ENCODE results near the gene ATG7. TPM values are rescaled to one million over a fixed set of nuclear protein-coding genes. Genes with fewer than 3 reads are reported as not detected.
"Not testable (repeated sequence)": the region's sequence is repeated elsewhere in the genome, so short reads cannot be mapped to it uniquely, and the experiment has no call there.

Gene ATG7
- total and polyA plus RNA-seq, 2 experiments from 2014 or later: 18.4 to 38.6 TPM

DNA sequence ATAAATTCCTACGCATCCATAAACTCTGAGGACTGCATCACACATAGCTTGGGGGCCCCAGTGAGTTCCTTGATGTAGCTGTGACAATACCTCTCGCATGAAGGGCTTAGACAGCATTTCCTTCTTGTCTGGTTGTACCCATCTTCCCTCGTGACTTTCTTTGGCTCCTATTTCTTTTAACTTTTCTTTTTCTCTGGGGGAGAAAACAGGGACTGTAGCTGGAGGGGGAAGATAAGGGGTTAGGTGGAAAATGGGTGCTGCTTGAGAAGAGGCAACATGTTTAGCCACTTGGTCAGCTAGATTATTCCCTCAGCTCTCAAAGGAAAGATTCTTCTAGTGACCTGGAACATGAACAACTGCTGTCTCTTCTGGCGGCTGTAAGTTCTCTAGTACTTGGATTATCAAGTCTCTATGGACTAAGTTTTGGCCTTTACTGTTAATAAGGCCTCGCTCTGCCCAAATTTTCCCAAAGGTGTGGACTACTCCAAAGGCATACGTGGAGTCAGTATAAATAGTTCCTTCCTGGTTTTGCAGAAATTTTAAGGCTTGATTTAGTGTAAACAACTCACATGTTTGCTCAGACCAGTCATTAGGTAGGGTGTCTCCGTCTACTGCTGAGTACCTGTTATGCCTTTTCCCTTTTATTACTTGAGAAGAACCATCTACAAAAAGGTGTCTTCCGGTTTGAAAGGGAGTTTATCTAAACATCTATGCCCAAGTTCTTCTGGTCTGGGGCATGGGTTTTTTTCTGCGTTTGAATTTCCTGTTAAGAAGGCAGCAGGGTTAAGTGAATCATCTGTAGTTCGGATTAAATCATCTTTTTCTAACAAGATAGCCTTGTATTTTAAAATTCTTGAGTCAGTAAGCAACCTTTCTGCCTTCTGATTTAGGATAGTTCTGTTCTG lies 21.0 kb upstream of the ATG7 start:
- TF ChIP-seq EZH2phosphoT487 (IDR thresholded peaks at IDR 0.05; ENCODE audit: low read depth, severe bottlenecking, unreplicated experiment) (no peak), EZH2 (IDR thresholded peaks at IDR 0.05; ENCODE audit: borderline replicate concordance) (no peak)
- TF ChIP-seq, protein P1, sequence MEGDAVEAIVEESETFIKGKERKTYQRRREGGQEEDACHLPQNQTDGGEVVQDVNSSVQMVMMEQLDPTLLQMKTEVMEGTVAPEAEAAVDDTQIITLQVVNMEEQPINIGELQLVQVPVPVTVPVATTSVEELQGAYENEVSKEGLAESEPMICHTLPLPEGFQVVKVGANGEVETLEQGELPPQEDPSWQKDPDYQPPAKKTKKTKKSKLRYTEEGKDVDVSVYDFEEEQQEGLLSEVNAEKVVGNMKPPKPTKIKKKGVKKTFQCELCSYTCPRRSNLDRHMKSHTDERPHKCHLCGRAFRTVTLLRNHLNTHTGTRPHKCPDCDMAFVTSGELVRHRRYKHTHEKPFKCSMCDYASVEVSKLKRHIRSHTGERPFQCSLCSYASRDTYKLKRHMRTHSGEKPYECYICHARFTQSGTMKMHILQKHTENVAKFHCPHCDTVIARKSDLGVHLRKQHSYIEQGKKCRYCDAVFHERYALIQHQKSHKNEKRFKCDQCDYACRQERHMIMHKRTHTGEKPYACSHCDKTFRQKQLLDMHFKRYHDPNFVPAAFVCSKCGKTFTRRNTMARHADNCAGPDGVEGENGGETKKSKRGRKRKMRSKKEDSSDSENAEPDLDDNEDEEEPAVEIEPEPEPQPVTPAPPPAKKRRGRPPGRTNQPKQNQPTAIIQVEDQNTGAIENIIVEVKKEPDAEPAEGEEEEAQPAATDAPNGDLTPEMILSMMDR (IDR thresholded peaks at IDR 0.05; ENCODE audit: poor library complexity): no peak
- Histone ChIP-seq H3K9me3 (ENCODE audit: low read depth) (no peaks in the 10 kb centered on the region), H2AFZ (no peak overlapping the region), H4K20me1 (ENCODE audit: insufficient read depth, poor library complexity, severe bottlenecking) (no peaks in the 10 kb centered on the region), H3K4me1 (ENCODE audit: insufficient read depth) (no peaks in the 10 kb centered on the region), H3K4me3 (no peak overlapping the region), H3K27ac (peak overlapping the region; percentile 43), H3K27me3 (no peaks in the 10 kb centered on the region), H3K9me2 (replicated peaks; ENCODE audit: insufficient read depth) (no peaks in the 10 kb centered on the region), H3K79me2 (no peaks in the 10 kb centered on the region), H3K4me2 (no peak overlapping the region), H3K36me3 (replicated peaks; ENCODE audit: insufficient read depth, low read depth) (no peaks in the 10 kb centered on the region)
- no peak for DNase-seq (ENCODE audit: low spot score)
- 70% methylated on average over 10 of the region's 10 CpGs for WGBS (ENCODE audit: low lambda C conversion rate, missing lambda C conversion rate)

DNA sequence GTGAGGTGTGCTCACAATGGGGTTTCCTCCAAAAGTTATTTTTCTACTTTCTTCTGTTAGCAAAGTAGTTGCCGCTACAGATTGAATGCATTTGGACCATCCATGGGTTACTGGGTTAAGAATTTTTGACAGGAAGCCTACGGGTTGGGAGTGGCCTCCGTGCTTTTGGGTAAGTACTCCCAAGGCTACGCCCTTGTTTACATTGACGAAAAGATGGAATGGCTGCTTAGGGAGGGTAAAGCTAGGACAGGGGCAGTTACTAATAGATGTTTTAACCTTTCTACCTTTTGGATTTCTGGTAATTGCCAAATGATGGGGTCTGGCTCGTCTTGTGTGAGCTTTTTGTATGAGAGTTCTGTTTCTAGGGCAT lies 20.4 kb upstream of the ATG7 start:
- WGBS (ENCODE audit: low lambda C conversion rate, missing lambda C conversion rate): 75% methylated on average over 6 of the region's 6 CpGs
- no peaks in the 10 kb centered on the region for H3K79me2 ChIP-seq
- H3K27me3 ChIP-seq: no peaks in the 10 kb centered on the region
- no peaks in the 10 kb centered on the region for H3K4me1 ChIP-seq (ENCODE audit: insufficient read depth)
- no peak overlapping the region for H3K27ac ChIP-seq
- H3K9me2 ChIP-seq (replicated peaks; ENCODE audit: insufficient read depth): no peaks in the 10 kb centered on the region
- no peaks in the 10 kb centered on the region for H3K9me3 ChIP-seq (ENCODE audit: low read depth)
- H2AFZ ChIP-seq: no peak overlapping the region
- no peaks in the 10 kb centered on the region for H3K36me3 ChIP-seq (replicated peaks; ENCODE audit: insufficient read depth, low read depth)
- DNase-seq (ENCODE audit: low spot score): no peak
- no peak overlapping the region for H3K4me2 ChIP-seq
- no peaks in the 10 kb centered on the region for H4K20me1 ChIP-seq (ENCODE audit: insufficient read depth, poor library complexity, severe bottlenecking)
- TF ChIP-seq, protein P1 (IDR thresholded peaks at IDR 0.05; ENCODE audit: poor library complexity): no peak
- TF ChIP-seq EZH2phosphoT487 (IDR thresholded peaks at IDR 0.05; ENCODE audit: low read depth, severe bottlenecking, unreplicated experiment) (no peak), EZH2 (IDR thresholded peaks at IDR 0.05; ENCODE audit: borderline replicate concordance) (no peak)
- no peak overlapping the region for H3K4me3 ChIP-seq

DNA sequence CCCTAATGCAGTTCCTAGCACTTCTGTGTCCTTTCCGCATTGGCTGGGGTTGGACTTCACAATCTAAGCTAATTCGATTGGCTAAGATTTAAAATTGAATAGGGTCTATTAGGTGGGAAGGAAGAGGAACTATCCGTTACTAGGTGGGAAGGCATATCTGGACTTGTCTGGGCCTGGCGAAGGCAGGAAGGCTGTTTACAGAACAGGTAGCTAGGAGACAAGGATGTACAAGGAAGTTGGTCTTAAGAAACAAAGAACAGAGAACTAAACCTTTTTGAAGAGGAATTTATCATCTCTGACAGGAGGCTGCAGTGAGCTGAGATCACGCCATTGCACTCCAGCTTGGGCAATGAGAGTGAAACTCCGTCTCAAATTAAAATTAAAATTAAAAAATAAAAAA lies 17.3 kb upstream of the ATG7 start:
- DNase-seq (ENCODE audit: low spot score): no peak
- Histone ChIP-seq H3K27ac (no peak overlapping the region), H3K4me1 (ENCODE audit: insufficient read depth) (no peaks in the 10 kb centered on the region), H3K79me2 (no peaks in the 10 kb centered on the region), H3K9me2 (replicated peaks; ENCODE audit: insufficient read depth) (no peaks in the 10 kb centered on the region), H2AFZ (no peak overlapping the region), H3K4me3 (no peak overlapping the region), H3K36me3 (replicated peaks; ENCODE audit: insufficient read depth, low read depth) (no peaks in the 10 kb centered on the region), H3K9me3 (ENCODE audit: low read depth) (no peaks in the 10 kb centered on the region), H3K27me3 (no peaks in the 10 kb centered on the region), H4K20me1 (ENCODE audit: insufficient read depth, poor library complexity, severe bottlenecking) (no peaks in the 10 kb centered on the region), H3K4me2 (no peak overlapping the region)
- no peak for TF ChIP-seq EZH2 (IDR thresholded peaks at IDR 0.05; ENCODE audit: borderline replicate concordance)
- TF ChIP-seq, protein P1 (IDR thresholded peaks at IDR 0.05; ENCODE audit: poor library complexity): no peak
- TF ChIP-seq EZH2phosphoT487 (IDR thresholded peaks at IDR 0.05; ENCODE audit: low read depth, severe bottlenecking, unreplicated experiment): no peak
- WGBS (ENCODE audit: low lambda C conversion rate, missing lambda C conversion rate): 77% methylated on average over 6 of the region's 6 CpGs

DNA sequence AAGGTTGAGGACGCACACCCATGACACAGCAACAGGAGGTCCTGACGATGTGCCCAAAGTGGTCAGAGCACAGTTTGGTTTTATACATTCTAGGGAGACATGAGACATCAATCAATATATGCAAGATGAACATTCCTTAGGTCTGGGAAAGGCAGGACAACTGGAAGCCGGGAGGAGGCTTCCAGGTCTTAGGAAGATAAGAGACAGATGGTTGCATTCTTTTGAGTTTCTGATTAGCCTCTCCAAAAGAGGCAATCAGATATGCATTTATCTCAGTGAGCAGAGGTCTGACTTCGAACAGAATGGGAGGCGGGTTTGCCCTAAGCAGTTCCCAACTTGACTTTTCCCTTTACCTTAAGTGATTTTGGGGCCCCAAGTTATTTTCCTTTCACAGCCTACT lies 16.7 kb upstream of the ATG7 start:
- not testable (repeated sequence) for DNase-seq (ENCODE audit: low spot score); H3K9me3 ChIP-seq (ENCODE audit: low read depth); H3K79me2 ChIP-seq; H3K27me3 ChIP-seq; H3K9me2 ChIP-seq (replicated peaks; ENCODE audit: insufficient read depth); H2AFZ ChIP-seq; H3K27ac ChIP-seq; H3K36me3 ChIP-seq (replicated peaks; ENCODE audit: insufficient read depth, low read depth); H3K4me1 ChIP-seq (ENCODE audit: insufficient read depth); H3K4me2 ChIP-seq; H4K20me1 ChIP-seq (ENCODE audit: insufficient read depth, poor library complexity, severe bottlenecking); H3K4me3 ChIP-seq
- WGBS (ENCODE audit: low lambda C conversion rate, missing lambda C conversion rate): 45% methylated on average over 5 of the region's 5 CpGs

All from hepatocyte (in vitro differentiated cells).